K562 (cell line): ENCODE measurements around the gene KRTAP10-4.

Source experiments
- NFRKB ChIP-seq: fragments of 450-650 bp; IDR thresholded peaks from 2 replicates; pipeline ENCODE4 v1.6.1; 2016; ENCODE audit warnings: low read depth
- RBFOX2 ChIP-seq: fragments of 200-400 bp; formaldehyde crosslinking; IDR thresholded peaks from 2 replicates; pipeline ENCODE4 v1.6.1; 2017; ENCODE audit warnings: low read depth, mild to moderate bottlenecking, low read length, moderate library complexity
- REST ChIP-seq, 2 experiments: fragments of 450-650 bp; formaldehyde crosslinking in 1 of 2; IDR thresholded peaks; 2 replicates each; pipeline versions ENCODE4 v1.4.0 to v1.6.1; 2014 to 2020; ENCODE audit warnings: mild to moderate bottlenecking in 2 of 2, borderline replicate concordance in 1 of 2, low read depth in 1 of 2
- ZKSCAN3 ChIP-seq: fragments of 250-450 bp; sonication (Bioruptor Pico); IDR thresholded peaks from 2 replicates; pipeline ENCODE4 v1.4.0; 2020
- ZNF740 ChIP-seq, 3 experiments: fragments of 200-800 bp in 1 of 3; sonication (Bioruptor generic) in 1 of 3; sonication (generic) in 1 of 3; formaldehyde crosslinking in 1 of 3; IDR thresholded peaks; 2 replicates each; pipeline versions ENCODE4 v1.6.1 to v1.8.0; 2016 to 2022; ENCODE audit warnings: mild to moderate bottlenecking in 2 of 3, missing compliant biosample characterization in 2 of 3, missing genetic modification characterization in 2 of 3, missing genetic modification reagents in 1 of 3

GRCh38 chr21:44550807-44551206 is 22.7 kb upstream of the KRTAP10-4 start:
- TF ChIP-seq ZKSCAN3 (no peak), RBFOX2 (no peak), REST (IDR thresholded peaks at IDR 0.05; ENCODE audit: borderline replicate concordance) (no peak), REST (CRISPR knock-in tag; IDR thresholded peaks at IDR 0.05; ENCODE audit: low read depth) (no peak), NFRKB (no peak), ZNF740 (CRISPR knock-in tag; IDR thresholded peaks at IDR 0.05) (no peak), ZNF740 (tag; IDR thresholded peaks at IDR 0.05) (no peak)
